ENCODE data around the gene FSCB.
"Not testable (repeated sequence)": the region's sequence is repeated elsewhere in the genome, so short reads cannot be mapped to it uniquely, and the experiment has no call there.

The FSCB gene

GRCh38 chr14:44507183-44507582 is at the start of gene FSCB:
Gene FSCB, minus strand, starts transcription at chr14:44507283. Its CDS starts 296 bp downstream, at chr14:44506987.
- no peak for DNase-seq (ENCODE audit: low read depth in 2 of 2)
- no peak for TF ChIP-seq CTCF (IDR thresholded peaks at IDR 0.05; ENCODE audit: low read depth, low read length)
- no peak within 1 kb of the TSS for H3K4me3 ChIP-seq (replicated peaks in 1 of 2; ENCODE audit: low read depth in 2 of 2, low read length in 2 of 2)

GRCh38 chr14:44531658-44532057 is 24.6 kb upstream of the FSCB start:
- H3K4me3 ChIP-seq (replicated peaks in 1 of 2; ENCODE audit: low read depth in 2 of 2, low read length in 2 of 2) = no peak overlapping the region
- peak in 1 of 2 donors; percentile 5 for DNase-seq (ENCODE audit: low read depth in 2 of 2)
- no peak for TF ChIP-seq CTCF (IDR thresholded peaks at IDR 0.05; ENCODE audit: low read depth, low read length)

GRCh38 chr14:44530475-44530874 is 23.4 kb upstream of the FSCB start:
- no peak for DNase-seq (ENCODE audit: low read depth in 2 of 2)
- H3K4me3 ChIP-seq (replicated peaks in 1 of 2; ENCODE audit: low read depth in 2 of 2, low read length in 2 of 2) = no peak overlapping the region
- TF ChIP-seq CTCF (IDR thresholded peaks at IDR 0.05; ENCODE audit: low read depth, low read length) = no peak

- H3K4me3 ChIP-seq (replicated peaks in 1 of 2; ENCODE audit: low read depth in 2 of 2, low read length in 2 of 2) = no peak overlapping the region
- TF ChIP-seq CTCF (IDR thresholded peaks at IDR 0.05; ENCODE audit: low read depth, low read length) = no peak
- DNase-seq (ENCODE audit: low read depth in 2 of 2) = peak; percentile 55 to 76
These were observed 21.9 kb upstream of the FSCB start for GRCh38 chr14:44529026-44529425.

- H3K4me3 ChIP-seq (replicated peaks in 1 of 2; ENCODE audit: low read depth in 2 of 2, low read length in 2 of 2) = no peak overlapping the region
- no peak for DNase-seq (ENCODE audit: low read depth in 2 of 2)
- no peak for TF ChIP-seq CTCF (IDR thresholded peaks at IDR 0.05; ENCODE audit: low read depth, low read length)
These were observed 21.1 kb upstream of the FSCB start for GRCh38 chr14:44528180-44528579.

GRCh38 chr14:44525237-44525636 is 18.2 kb upstream of the FSCB start:
- DNase-seq (ENCODE audit: low read depth in 2 of 2) = no peak
- TF ChIP-seq CTCF (IDR thresholded peaks at IDR 0.05; ENCODE audit: low read depth, low read length) = no peak
- H3K4me3 ChIP-seq (replicated peaks in 1 of 2; ENCODE audit: low read depth in 2 of 2, low read length in 2 of 2) = no peak overlapping the region

GRCh38 chr14:44515668-44516067 is 8.6 kb upstream of the FSCB start:
- not testable (repeated sequence) for H3K4me3 ChIP-seq (replicated peaks in 1 of 2; ENCODE audit: low read depth in 2 of 2, low read length in 2 of 2); DNase-seq (ENCODE audit: low read depth in 2 of 2)

All from cardiac fibroblast (primary cell).